Glomerular endothelial cell (primary cell): ENCODE measurements around the gene FAM209A. TPM values are rescaled to one million over a fixed set of nuclear protein-coding genes. Genes with fewer than 3 reads are reported as not detected.
"Not testable (repeated sequence)": the region's sequence is repeated elsewhere in the genome, so short reads cannot be mapped to it uniquely, and the experiment has no call there.

Experiments
- DNase-seq: peaks from one replicate; pipeline ENCODE4 v3.0.0-alpha.2; 2011; ENCODE audit warnings: low read depth, low spot score; ENCODE audit errors: extremely low read depth
- total RNA-seq: library from RNA; depleted of rRNA; stranded (reverse); fragments of >200 nt; gene quantifications from 2 replicates; pipeline ENCODE4 v1.2.3, GENCODE V29; 2015

FAM209A gene
- total RNA-seq, 1 donor from 2014 or later, result not detected

- no peak for DNase-seq
Measured at GRCh38 chr20:56537997-56538396, 13.5 kb downstream of the FAM209A start.

DNA sequence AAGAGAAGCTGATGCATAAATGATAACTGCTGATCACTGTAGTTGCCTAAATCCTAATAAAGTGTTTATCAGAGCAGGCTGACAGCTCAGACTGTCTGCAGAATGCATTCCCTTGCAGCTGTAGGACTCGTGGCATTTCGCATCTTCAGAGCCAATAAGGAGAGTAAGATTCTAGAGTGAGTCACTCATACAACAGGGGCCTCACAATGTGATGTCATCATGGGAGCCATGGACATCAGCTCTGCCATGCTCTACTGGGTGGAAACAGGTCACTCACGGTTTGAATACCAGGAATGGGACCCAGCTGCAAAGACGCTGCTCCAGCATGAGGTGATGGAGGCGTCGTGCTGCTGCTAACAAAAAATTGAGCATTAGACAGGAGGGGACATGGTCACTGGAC is 15.9 kb downstream of the FAM209A start:
- no peak for DNase-seq

DNA sequence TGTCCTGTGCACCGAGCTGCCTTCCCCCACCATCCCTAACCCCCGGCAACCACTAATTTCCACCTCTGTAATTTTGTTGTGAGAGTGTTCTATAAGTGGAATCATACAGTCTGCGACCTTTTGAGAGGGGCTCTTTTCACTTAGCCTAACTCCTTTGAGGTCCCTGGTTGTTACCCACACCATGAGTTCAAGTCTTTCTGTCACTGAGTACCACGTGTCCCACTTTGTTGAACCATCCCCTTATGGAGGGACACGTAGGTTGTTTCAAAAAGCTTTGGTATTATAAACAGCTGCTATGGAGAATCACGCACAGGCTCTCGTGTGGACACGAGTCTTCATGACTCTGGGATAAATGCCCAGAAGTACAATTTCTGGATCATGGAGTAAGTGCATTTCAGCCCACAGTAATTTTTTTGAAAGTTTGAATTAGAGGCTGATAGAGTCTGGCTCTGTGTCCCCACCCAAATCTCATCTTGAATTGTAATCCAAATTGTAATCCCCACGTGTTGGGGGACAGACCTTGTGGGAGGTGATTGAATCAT is 18.0 kb downstream of the FAM209A start:
- DNase-seq, result no peak

- DNase-seq, result no peak
Measured at GRCh38 chr20:56551571-56551970, 27.0 kb downstream of the FAM209A start.

- no peak for DNase-seq
Measured at GRCh38 chr20:56552911-56553629, 28.5 kb downstream of the FAM209A start.

GRCh38 chr20:56554869-56555268 is 30.3 kb downstream of the FAM209A start:
- DNase-seq, result peak; percentile 93

- DNase-seq, result no peak
Measured at GRCh38 chr20:56558968-56559367, 34.4 kb downstream of the FAM209A start.

DNA sequence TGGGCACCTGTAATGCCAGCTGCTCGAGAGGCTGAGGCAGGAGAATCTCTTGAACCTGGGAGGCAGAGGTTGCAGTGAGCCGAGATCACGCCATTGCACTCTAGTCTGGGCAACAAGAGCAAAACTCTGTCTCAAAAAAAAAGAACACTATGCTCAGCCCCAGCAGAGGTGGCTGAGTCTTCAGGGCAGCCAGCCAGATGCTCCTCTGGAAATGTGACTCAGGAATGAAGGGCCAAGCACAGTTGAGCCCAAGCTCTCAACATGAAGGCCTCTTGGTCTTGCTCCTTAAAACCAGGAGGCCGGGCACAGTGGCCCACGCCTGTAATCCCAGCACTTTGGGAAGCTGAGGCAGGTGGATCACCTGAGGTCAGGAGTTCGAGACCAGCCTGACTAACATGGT is 40.0 kb downstream of the FAM209A start:
- DNase-seq, result not testable (repeated sequence)

- no peak for DNase-seq
Measured at GRCh38 chr20:56565511-56565910, 41.0 kb downstream of the FAM209A start.

DNA sequence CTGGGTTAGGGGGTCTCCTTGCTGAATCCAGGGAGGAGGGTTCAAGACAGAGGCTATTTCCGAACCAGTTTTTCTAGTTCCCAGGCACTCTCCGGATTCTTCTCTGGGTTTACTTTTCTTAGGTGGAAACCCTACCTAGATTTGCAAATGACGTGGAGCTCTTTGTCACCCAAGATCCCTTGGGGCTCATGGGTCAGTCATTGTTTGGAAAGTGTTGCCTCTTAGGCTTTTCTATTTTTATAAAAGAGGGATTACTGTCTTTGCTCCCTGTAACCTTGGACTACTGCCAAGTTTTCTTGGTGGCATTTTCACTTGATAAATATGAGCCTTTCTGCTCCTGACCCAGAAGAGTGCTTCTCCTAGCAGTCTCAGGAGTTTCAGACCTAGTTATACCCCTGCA is 42.1 kb downstream of the FAM209A start:
- DNase-seq, result no peak

DNA sequence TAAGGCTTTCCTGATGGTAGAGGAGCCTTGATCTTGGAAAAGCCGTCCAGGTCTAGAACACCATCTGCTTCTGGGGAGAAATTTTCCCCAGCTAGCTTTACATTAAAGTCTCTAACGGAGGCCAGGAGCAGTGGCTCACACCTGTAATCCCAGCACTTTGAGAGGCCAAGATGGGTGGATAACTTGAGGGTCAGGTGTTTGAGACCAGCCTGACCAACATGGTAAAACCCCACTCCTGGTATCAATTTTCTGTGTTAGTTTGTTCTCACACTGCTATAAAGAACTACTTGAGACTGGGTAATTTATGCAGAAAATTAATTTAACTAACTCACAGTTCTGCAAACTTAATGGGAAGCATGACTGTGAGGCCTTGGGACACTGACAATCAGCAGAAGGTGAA is 46.3 kb downstream of the FAM209A start:
- no peak for DNase-seq

GRCh38 chr20:56572172-56572571 is 47.6 kb downstream of the FAM209A start:
- DNase-seq, result no peak

DNA sequence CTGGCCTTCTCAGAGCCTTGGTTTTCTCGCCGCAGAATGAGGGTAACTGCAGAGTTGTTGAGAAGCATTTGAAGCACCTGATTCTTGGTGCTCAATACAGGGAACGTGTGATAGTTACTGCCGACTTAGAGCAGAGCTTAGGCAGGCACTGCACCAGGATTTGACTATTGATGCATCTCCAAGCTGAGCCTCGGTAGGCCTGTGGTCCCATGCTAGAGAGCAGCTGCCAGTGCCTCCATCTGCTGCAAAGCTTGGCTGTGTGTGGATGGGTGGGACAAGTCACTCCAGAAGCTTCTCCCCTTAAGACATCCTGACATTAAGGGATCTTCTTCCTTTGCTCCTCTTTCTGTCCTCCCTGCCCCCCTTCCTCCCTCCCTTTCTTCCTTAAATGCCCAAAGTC is 49.4 kb downstream of the FAM209A start:
- no peak for DNase-seq

- no peak for DNase-seq
Measured at GRCh38 chr20:56574531-56575142, 50.1 kb downstream of the FAM209A start.

DNA sequence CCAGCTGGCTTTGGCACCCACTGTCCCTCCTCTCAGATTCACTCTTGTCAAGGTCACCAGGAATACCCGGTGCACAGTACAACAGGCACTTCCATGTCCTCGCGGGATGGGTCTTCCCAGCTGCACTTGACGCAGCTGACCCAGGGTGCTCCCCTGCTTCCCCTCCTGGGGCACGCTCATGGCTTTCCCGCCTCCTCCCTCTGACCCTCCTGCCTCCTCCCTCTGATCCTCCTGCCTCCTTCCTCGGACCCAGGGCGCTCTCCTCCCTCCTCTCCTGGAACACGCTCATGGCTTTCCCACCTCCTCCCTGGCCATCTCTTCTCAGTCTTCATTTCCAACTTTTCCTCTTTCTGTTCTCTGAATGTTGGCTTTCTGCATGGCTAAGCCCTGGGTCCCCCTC is 50.6 kb downstream of the FAM209A start:
- no peak for DNase-seq

Other genes starting within 250 kb of the FAM209A start
- gene FAM210B, start 165.8 kb upstream of the FAM209A start, total RNA-seq, result 61.2 and 69.9 TPM in 2 replicates
- 14.8 and 15.4 TPM in 2 replicates for gene AURKA, start 132.5 kb upstream of the FAM209A start, total RNA-seq
- 29.0 and 29.7 TPM in 2 replicates for gene CSTF1, start 132.1 kb upstream of the FAM209A start, total RNA-seq
- gene CASS4, start 112.5 kb upstream of the FAM209A start, total RNA-seq, result not detected in 2 replicates
- gene RTF2, start 56.1 kb upstream of the FAM209A start, total RNA-seq, result 50.8 and 65.7 TPM in 2 replicates
- not detected in 2 replicates for gene FAM209B, start 8.5 kb downstream of the FAM209A start, total RNA-seq
- 0.10 and 0.35 TPM in 2 replicates for gene TFAP2C, start 104.6 kb downstream of the FAM209A start, total RNA-seq